GM19099 (cell line): Measurements from ENCODE around the gene CAPNS1.

Source experiments
- POLR2A ChIP-seq: IDR thresholded peaks from 3 replicates; pipeline ENCODE4 v1.6.1; 2011; ENCODE audit warnings: low read depth; ENCODE audit not compliant: insufficient read length; ENCODE audit errors: extremely low read depth

Gene CAPNS1

GRCh38 chr19:36169084-36169760, 29.4 kb downstream of the CAPNS1 start:
- no peak for TF ChIP-seq POLR2A

- no peak for TF ChIP-seq POLR2A
Measured at GRCh38 chr19:36172852-36173251, 33.0 kb downstream of the CAPNS1 start.

GRCh38 chr19:36182612-36183244, 42.9 kb downstream of the CAPNS1 start:
- TF ChIP-seq POLR2A: no peak

- no peak for TF ChIP-seq POLR2A
Measured at GRCh38 chr19:36183245-36183628, 43.4 kb downstream of the CAPNS1 start.

GRCh38 chr19:36196249-36196648, 56.4 kb downstream of the CAPNS1 start:
- no peak for TF ChIP-seq POLR2A

GRCh38 chr19:36198119-36198518, 58.3 kb downstream of the CAPNS1 start:
- TF ChIP-seq POLR2A: no peak
